ENCODE measurements around the gene COX18.

The COX18 gene, protein sequence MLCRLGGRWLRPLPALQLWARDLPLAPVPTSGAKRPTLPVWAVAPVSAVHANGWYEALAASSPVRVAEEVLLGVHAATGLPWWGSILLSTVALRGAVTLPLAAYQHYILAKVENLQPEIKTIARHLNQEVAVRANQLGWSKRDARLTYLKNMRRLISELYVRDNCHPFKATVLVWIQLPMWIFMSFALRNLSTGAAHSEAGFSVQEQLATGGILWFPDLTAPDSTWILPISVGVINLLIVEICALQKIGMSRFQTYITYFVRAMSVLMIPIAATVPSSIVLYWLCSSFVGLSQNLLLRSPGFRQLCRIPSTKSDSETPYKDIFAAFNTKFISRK

DNA sequence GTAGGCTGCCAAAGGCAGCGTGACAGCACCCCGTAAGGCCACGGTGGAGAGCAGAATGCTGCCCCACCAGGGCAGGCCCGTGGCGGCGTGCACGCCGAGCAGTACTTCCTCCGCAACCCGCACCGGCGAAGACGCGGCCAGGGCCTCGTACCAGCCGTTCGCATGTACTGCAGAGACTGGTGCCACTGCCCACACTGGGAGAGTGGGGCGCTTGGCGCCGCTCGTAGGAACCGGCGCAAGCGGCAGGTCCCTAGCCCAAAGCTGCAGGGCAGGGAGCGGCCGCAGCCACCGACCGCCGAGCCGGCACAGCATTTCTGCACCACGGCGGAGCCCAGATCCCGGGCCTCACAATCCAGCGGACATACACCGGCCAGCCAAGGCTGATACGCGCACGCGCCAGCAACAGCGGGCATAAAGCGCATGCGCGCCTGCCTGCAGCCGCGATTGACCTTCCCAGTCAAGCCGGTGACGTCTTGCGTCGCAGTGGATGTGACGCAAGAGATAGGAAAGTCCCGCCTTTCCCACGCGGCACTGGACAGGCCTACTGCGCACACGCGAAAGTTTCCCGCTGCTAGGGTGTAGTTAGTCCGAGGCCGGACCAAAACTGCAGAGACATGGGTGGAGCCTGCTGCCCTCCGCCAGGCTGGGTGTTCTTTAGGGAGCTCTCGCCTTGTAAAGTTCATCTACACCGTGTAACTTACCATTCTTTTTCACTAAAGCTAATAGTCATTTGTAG lies at the start of gene COX18:
Gene COX18 (minus strand): TSS at position 379 of the 736 bp plus-strand sequence. CDS start 67 bp downstream, at position 312.
- ChIA-PET POLR2A (ENCODE audit: low non-redundant PET) (no interaction called here), CTCF (interaction anchor here (1.3 kb wide), 1 partner anchor 9 kb away, joined by 4 read pairs; no protein-coding TSS in a partner anchor)
- peak within 1 kb of the TSS; percentile 95 for H3K27ac ChIP-seq
- TF ChIP-seq, protein P1, sequence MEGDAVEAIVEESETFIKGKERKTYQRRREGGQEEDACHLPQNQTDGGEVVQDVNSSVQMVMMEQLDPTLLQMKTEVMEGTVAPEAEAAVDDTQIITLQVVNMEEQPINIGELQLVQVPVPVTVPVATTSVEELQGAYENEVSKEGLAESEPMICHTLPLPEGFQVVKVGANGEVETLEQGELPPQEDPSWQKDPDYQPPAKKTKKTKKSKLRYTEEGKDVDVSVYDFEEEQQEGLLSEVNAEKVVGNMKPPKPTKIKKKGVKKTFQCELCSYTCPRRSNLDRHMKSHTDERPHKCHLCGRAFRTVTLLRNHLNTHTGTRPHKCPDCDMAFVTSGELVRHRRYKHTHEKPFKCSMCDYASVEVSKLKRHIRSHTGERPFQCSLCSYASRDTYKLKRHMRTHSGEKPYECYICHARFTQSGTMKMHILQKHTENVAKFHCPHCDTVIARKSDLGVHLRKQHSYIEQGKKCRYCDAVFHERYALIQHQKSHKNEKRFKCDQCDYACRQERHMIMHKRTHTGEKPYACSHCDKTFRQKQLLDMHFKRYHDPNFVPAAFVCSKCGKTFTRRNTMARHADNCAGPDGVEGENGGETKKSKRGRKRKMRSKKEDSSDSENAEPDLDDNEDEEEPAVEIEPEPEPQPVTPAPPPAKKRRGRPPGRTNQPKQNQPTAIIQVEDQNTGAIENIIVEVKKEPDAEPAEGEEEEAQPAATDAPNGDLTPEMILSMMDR (conservative IDR thresholded peaks at IDR 0.05; ENCODE audit: low read depth) = no peak
- DNase-seq (ENCODE audit: low spot score) = peak; percentile 93

DNA sequence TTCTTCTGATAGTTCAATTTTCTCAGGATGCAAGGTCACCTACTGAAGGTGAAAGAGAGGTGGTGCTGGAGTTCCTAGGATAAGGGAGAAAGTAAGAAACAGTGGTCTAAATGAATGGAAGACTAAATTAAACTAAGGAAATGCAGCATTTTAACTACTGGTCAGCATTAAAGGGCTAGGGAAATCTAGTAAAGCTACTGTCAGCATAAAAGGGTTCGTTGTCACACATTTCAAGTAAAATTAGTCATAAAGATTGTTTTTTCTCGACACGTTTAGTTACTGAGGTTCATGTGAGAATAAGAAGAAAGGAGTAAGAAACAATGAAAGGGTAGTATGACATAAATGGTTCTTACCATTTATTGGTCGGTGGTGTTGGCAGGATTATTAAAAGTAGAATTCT lies 40.0 kb upstream of the COX18 start:
- ChIA-PET POLR2A (ENCODE audit: low non-redundant PET) (no interaction called here), CTCF (no interaction called here)
- TF ChIP-seq, protein P1 (conservative IDR thresholded peaks at IDR 0.05; ENCODE audit: low read depth) = no peak
- no peak overlapping the region for H3K27ac ChIP-seq
- no peak for DNase-seq (ENCODE audit: low spot score)

DNA sequence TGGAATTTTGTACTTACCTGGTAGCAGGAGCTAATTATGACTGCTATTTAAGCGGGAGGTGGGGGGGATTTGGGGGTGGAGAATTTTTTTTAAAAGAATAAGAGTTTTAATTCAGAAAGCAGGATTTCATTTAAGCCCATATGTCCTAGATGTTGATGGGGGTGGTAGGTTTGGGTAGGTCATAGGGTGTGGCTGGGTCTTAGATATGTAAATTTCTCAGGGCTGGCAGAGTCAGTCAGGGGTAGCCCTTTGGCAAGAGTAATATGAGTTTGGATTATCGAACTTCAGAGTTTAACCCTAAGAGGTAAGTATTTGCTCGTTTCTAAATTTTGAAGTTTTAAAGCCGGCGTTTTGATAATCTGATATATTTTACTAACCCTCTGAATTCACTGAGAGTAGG lies 35.2 kb upstream of the COX18 start:
- ChIA-PET CTCF (no interaction called here), POLR2A (ENCODE audit: low non-redundant PET) (no interaction called here)
- no peak overlapping the region for H3K27ac ChIP-seq
- no peak for DNase-seq (ENCODE audit: low spot score)
- TF ChIP-seq, protein P1 (conservative IDR thresholded peaks at IDR 0.05; ENCODE audit: low read depth) = no peak

DNA sequence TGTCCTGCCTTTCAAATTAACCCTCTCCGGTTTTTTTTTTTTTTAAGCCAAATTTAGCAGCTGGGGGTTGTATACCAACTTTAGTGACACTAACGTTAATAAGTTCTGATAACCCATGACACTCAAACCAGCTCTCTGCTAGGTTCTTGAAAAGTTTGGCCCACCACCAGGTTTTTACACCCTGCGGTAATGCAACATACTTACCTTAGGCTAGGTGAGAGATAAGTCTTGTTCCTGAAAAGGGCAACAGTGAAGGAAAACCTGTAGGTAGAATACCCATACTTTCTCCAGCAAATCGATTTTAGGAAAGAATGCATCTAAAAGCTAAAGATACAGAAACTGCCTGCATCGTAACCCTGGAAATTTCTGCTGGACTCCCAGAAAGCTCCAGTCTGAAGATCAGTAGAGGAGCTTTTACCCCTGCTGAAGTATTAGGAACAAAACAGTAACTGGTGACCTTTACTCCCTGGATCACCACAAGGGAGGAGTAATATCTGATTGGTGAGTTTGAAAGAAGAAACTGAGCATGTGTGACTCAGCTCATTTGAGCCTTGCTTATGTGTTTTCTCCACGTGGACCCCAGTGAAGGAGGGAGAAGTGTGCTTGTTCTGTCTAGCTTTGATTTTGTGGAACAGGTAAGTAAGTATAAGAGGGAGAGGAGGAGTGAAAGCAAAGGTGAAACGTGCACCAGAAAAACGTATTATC lies 34.4 kb upstream of the COX18 start:
- POLR2A ChIA-PET (ENCODE audit: low non-redundant PET) = no interaction called here
- H3K27ac ChIP-seq = no peak overlapping the region
- DNase-seq (ENCODE audit: low spot score) = no peak
- CTCF ChIA-PET = interaction anchor here (0.6 kb wide), 1 partner anchor 246 kb away, joined by 3 read pairs; no protein-coding TSS in a partner anchor
- TF ChIP-seq, protein P1 (conservative IDR thresholded peaks at IDR 0.05; ENCODE audit: low read depth) = no peak

DNA sequence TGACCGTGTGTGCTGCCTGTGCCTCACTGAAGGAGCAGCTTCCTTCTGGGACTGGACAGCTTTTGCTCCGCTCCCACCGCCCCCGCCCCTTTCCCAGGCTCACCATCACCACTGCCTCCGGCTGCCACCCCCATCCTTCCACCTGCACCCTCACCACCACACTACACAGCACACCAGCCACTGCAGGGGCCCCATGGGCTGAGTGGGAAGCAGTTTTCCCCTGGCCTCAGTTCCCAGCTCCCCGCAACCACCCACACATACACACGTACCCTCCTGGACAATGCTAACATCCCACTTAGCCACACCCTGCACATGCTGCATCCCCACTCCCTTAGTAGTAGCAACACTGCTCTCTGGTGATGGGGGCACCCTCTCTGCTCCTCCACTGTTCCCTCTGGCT lies 29.6 kb upstream of the COX18 start:
- TF ChIP-seq, protein P1 (conservative IDR thresholded peaks at IDR 0.05; ENCODE audit: low read depth) = no peak
- DNase-seq (ENCODE audit: low spot score) = no peak
- ChIA-PET CTCF (no interaction called here), POLR2A (ENCODE audit: low non-redundant PET) (no interaction called here)
- no peak overlapping the region; the same call in 1 of the 2 replicates for H3K27ac ChIP-seq

DNA sequence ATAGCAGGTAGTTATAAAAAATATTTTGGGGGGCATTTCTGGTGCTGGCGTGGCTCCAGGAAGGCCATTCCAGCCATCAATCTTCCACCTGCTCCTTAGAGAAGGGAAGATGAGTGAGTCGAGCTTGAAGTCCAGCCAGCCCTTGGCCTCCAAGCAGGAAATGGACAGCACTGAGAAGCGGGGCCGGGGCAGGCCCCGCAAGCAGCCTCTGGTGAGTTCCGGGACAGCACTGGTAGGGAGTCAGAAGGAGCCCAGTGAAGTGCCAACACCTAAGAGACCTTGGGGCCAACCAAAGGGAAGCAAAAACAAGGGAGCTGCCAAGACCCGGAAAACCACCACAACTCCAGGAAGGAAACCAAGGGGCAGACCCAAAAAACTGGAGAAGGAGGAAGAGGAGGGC lies 29.2 kb upstream of the COX18 start:
- CTCF ChIA-PET = no interaction called here
- TF ChIP-seq, protein P1 (conservative IDR thresholded peaks at IDR 0.05; ENCODE audit: low read depth) = no peak
- POLR2A ChIA-PET (ENCODE audit: low non-redundant PET) = no interaction called here
- no peak for DNase-seq (ENCODE audit: low spot score)
- H3K27ac ChIP-seq = no peak overlapping the region; the same call in 1 of the 2 replicates
